Peyer's patch (tissue), 4 donors: ENCODE results near the gene RPL3.

Experiments used
- CTCF ChIP-seq, 6 experiments: fragments of 450-650 bp in 4 of 6; fragments of 200-600 bp in 2 of 6; sonication (generic) in 1 of 6; IDR thresholded peaks; one replicate each; pipeline ENCODE4 v1.5.1; 2017 to 2019; ENCODE audit warnings: antibody characterized with exemption in 6 of 6, mild to moderate bottlenecking in 3 of 6, moderate library complexity in 1 of 6
- POLR2A ChIP-seq, 2 donors: fragments of 450-650 bp; IDR thresholded peaks; one replicate each; pipeline ENCODE4 v1.5.1; 2017; ENCODE audit warnings: antibody characterized with exemption in 2 of 2, mild to moderate bottlenecking in 2 of 2, moderate library complexity in 2 of 2

GRCh38 chr22:39269095-39269790, 50.2 kb downstream of the RPL3 start:
- TF ChIP-seq CTCF (IDR thresholded peaks at IDR 0.05) (no peak), POLR2A (IDR thresholded peaks at IDR 0.05) (no peak)
